ENCODE results near the gene TLK1. TPM values are rescaled to one million over a fixed set of nuclear protein-coding genes. Genes with fewer than 3 reads are reported as not detected.

TLK1 gene
- total and polyA plus RNA-seq, 4 donors = 12.3 to 61.8 (median 34.4) TPM

DNA sequence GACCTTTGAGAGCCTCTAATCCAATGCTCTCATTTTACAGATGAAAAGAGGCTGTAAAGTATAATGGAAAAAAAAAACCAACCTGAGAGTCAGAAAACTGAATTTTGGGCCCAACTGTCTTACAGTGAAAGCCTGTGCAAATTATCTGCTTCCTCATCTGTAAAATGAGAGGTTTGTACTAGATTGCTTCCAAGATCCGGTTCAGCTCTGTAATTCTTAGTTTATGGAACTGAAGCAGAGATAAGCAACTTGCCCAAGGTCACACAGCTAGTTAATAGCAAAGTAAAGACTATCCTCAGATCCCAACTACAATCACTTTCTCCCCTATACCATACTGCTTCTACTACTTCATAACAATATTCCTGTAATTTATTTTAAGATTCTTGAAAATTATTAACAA is 6.3 kb downstream of the TLK1 start:
- no peaks in the 10 kb centered on the region for H3K9me3 ChIP-seq (ENCODE audit: control insufficient read depth, low read length)
- 26% methylated on average over 1 of the region's 1 CpG for WGBS, 2 donors
- no peaks in the 10 kb centered on the region for H3K27me3 ChIP-seq (ENCODE audit: control insufficient read depth in 1 of 2, insufficient read depth in 2 of 2, low read length in 1 of 2)
- no peaks in the 10 kb centered on the region for H3K36me3 ChIP-seq (ENCODE audit: control insufficient read depth in 1 of 2, insufficient read depth in 2 of 2, low read length in 1 of 2)
- no peak for ATAC-seq (ENCODE audit: low FRiP score)
- no peak overlapping the region for H3K27ac ChIP-seq (ENCODE audit: low read depth in 1 of 2, low read length in 2 of 2)
- no peak for DNase-seq
- H3K4me1 ChIP-seq (ENCODE audit: control insufficient read depth in 1 of 2, insufficient read depth in 2 of 2, low read length in 2 of 2) = peaks cover 0 to 4% of the 10 kb centered on the region in 2 donors
- intact Hi-C loops (cut with DNase I) = no loop called here
- no peak overlapping the region for H3K4me3 ChIP-seq (ENCODE audit: low read length in 2 of 2)

DNA sequence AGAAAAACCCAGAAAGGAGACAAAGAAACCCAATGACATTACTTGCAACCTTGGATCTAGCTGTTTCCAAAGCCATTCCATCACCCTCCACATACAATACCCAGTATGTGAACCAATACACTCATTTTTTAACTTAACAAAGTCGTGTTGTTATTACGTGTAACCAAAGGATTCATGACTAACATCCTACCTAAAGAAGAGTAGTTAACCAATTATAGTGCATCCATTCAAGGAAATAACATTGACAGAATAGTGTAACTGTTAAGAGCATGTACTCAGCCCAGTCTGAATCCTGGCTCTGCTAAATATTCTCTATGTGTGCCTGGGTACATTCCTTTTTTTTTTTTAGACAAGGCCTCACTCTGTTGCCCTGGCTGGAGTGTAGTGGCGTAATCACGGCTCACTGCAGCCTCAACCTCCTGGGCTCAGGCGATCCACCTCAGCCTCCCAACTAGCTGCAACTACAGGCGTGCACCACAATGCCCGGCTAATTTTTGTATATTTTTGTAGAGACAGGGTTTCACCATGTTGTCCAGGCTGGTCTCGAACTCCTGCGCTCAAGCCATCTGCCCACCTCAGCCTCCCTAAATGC is 9.9 kb downstream of the TLK1 start:
- DNase-seq (no peak), ATAC-seq (ENCODE audit: low FRiP score) (no peak)
- no peaks in the 10 kb centered on the region for H3K9me3 ChIP-seq (ENCODE audit: control insufficient read depth, low read length)
- no peaks in the 10 kb centered on the region for H3K27me3 ChIP-seq (ENCODE audit: control insufficient read depth in 1 of 2, insufficient read depth in 2 of 2, low read length in 1 of 2)
- no peaks in the 10 kb centered on the region for H3K4me1 ChIP-seq (ENCODE audit: control insufficient read depth in 1 of 2, insufficient read depth in 2 of 2, low read length in 2 of 2)
- no peak overlapping the region for H3K27ac ChIP-seq (ENCODE audit: low read depth in 1 of 2, low read length in 2 of 2)
- no peaks in the 10 kb centered on the region for H3K36me3 ChIP-seq (ENCODE audit: control insufficient read depth in 1 of 2, insufficient read depth in 2 of 2, low read length in 1 of 2)
- intact Hi-C loops (cut with DNase I) = no loop called here
- WGBS, 2 donors = 95 to 97% methylated on average over 9 of the region's 9 CpGs
- no peak overlapping the region for H3K4me3 ChIP-seq (ENCODE audit: low read length in 2 of 2)

DNA sequence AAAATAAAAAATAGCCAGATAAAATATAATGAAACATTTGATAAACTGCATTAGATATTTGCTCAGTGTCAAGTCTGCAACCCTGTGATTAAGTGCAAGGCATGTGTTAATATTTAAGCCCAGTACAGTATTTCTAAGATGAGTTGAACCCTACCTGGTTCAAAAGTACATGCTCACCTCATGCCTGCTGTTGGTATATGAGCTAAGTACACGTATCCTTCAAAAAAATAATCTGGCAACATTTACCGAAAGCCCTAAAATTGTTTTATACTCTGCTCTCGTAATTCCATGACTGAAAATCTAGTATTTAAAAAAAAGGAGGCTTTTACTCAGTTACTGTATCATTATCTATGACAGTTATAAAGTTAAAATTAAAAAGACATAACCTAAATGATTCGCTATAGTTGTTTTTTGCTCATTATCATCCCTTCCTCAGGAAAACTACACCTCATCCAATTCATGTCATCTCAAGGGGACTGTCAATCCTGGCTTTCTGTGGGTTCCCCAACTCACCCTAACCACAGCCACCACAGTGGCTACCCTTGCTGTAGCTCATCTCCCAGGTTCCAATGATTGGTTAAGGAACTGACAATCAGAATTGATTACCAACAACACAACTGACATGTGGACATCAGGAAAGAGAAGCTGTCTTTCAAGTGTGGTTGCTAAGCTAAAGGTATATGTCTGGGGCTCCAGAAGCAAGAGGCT is 10.6 kb downstream of the TLK1 start:
- DNase-seq (no peak), ATAC-seq (ENCODE audit: low FRiP score) (no peak)
- no peaks in the 10 kb centered on the region for H3K36me3 ChIP-seq (ENCODE audit: control insufficient read depth in 1 of 2, insufficient read depth in 2 of 2, low read length in 1 of 2)
- H3K4me1 ChIP-seq (ENCODE audit: control insufficient read depth in 1 of 2, insufficient read depth in 2 of 2, low read length in 2 of 2) = no peaks in the 10 kb centered on the region
- WGBS, 2 donors = 87 to 91% methylated on average over 4 of the region's 4 CpGs
- H3K9me3 ChIP-seq (ENCODE audit: control insufficient read depth, low read length) = no peaks in the 10 kb centered on the region
- intact Hi-C loops (cut with DNase I) = no loop called here
- H3K4me3 ChIP-seq (ENCODE audit: low read length in 2 of 2) = no peak overlapping the region
- H3K27me3 ChIP-seq (ENCODE audit: control insufficient read depth in 1 of 2, insufficient read depth in 2 of 2, low read length in 1 of 2) = no peaks in the 10 kb centered on the region
- no peak overlapping the region for H3K27ac ChIP-seq (ENCODE audit: low read depth in 1 of 2, low read length in 2 of 2)

DNA sequence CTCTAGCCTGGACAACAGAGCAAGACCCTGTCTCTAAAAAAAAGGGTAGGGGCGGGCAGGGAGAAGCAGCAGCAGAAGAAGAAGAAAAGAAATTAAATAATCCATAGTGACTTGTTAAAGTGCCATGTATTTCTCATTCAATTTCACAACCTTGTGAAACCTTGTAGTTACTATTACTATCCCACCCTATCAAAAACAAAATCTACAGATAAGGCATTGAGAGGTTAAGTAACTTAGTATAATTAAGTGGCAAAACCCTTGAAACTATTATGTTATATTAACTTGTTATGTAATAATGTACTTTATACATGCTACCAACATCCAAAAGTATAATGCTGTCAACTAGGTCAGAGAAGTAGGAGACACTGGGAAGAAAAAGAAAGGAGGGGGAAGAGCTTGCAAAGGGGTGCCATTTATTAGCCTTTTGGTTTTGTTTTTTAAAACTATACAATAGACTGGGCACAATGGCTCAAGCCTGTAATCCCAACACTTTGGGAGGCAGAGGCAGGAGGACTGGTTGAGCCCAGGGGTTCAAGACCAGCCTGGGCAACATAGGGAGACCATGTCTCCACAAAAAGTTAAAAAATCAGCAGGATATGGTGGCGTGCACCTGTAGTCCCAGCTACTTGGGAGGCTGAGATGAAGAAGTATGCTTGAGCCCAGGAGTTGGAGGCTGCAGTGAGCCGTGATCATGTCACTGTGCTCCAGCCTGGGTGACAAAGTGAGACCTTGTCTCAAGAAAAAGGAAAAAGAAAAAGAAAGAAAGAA is 11.3 kb downstream of the TLK1 start:
- 96 to 98% methylated on average over 3 of the region's 3 CpGs for WGBS, 2 donors
- Histone ChIP-seq H3K27ac (ENCODE audit: low read depth in 1 of 2, low read length in 2 of 2) (no peak overlapping the region), H3K27me3 (ENCODE audit: control insufficient read depth in 1 of 2, insufficient read depth in 2 of 2, low read length in 1 of 2) (no peaks in the 10 kb centered on the region), H3K4me3 (ENCODE audit: low read length in 2 of 2) (no peak overlapping the region), H3K9me3 (ENCODE audit: control insufficient read depth, low read length) (no peaks in the 10 kb centered on the region), H3K4me1 (ENCODE audit: control insufficient read depth in 1 of 2, insufficient read depth in 2 of 2, low read length in 2 of 2) (no peaks in the 10 kb centered on the region), H3K36me3 (ENCODE audit: control insufficient read depth in 1 of 2, insufficient read depth in 2 of 2, low read length in 1 of 2) (no peaks in the 10 kb centered on the region)
- DNase-seq = no peak
- no peak for ATAC-seq (ENCODE audit: low FRiP score)
- intact Hi-C loops (cut with DNase I) = no loop called here

DNA sequence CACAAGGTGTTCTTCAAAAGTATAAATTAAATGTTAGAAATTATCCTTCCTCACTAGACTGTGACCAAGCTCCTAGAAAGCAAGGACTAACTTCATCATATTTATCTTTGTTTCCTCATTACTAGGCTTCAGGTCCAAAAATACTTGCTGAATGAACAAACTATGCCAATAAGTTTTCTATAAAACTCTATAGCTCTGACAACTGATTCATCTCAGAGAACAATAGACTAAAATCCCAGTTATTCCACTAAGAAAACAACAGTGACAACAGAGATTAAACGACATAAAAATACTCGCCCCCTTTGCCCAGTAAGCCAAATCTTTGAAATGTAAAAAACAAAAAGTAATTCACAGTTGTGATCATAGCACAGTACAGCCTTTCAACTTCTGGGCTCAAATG is 13.6 kb downstream of the TLK1 start:
- Histone ChIP-seq H3K9me3 (ENCODE audit: control insufficient read depth, low read length) (no peaks in the 10 kb centered on the region), H3K4me3 (ENCODE audit: low read length in 2 of 2) (no peak overlapping the region), H3K27me3 (ENCODE audit: control insufficient read depth in 1 of 2, insufficient read depth in 2 of 2, low read length in 1 of 2) (no peaks in the 10 kb centered on the region), H3K4me1 (ENCODE audit: control insufficient read depth in 1 of 2, insufficient read depth in 2 of 2, low read length in 2 of 2) (no peaks in the 10 kb centered on the region), H3K27ac (ENCODE audit: low read depth in 1 of 2, low read length in 2 of 2) (no peak overlapping the region), H3K36me3 (ENCODE audit: control insufficient read depth in 1 of 2, insufficient read depth in 2 of 2, low read length in 1 of 2) (no peaks in the 10 kb centered on the region)
- WGBS, 2 donors = 55 to 62% methylated on average over 2 of the region's 2 CpGs
- intact Hi-C loops (cut with DNase I) = no loop called here
- no peak for DNase-seq
- no peak for ATAC-seq (ENCODE audit: low FRiP score)

DNA sequence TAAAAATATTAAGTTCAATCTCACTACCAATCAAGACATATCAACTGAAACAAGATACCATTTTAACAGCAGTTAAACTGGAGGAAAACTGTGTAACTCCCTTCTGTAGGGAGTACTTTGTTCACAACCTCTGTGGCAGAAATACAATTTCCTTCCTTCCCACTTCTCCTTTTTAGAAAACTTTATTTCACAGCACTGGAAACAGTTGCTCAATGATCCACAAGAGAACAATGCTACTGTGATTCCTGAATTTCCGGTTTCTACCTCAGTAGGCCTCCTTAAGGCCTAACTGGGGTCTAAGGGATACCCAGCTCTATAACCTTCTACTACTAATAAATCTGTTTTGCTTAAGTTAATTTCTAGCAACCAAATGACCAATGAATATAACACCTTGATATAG is 14.1 kb downstream of the TLK1 start:
- no peak overlapping the region for H3K27ac ChIP-seq (ENCODE audit: low read depth in 1 of 2, low read length in 2 of 2)
- no peaks in the 10 kb centered on the region for H3K36me3 ChIP-seq (ENCODE audit: control insufficient read depth in 1 of 2, insufficient read depth in 2 of 2, low read length in 1 of 2)
- no peak for ATAC-seq (ENCODE audit: low FRiP score)

DNA sequence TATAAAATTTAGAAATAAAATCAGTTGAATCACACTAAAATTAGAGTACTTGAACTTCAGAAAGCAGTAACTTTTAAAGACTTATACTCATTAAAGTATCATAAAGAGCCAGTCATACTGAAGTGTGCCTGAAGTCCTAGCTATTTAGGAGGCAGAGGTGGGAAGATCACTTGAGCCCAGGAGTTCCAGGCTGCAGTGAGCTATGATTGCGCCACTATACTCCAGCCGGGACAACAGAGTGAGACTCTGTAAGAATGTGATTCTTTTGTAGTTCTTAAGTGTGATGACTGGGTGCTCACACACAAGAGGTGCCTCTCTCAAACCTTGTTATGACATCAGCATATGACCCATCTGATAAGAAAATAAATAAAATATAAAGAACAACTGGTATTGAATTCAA is 14.6 kb downstream of the TLK1 start:
- intact Hi-C loops (cut with DNase I) = no loop called here
- Histone ChIP-seq H3K27ac (ENCODE audit: low read depth in 1 of 2, low read length in 2 of 2) (no peak overlapping the region), H3K9me3 (ENCODE audit: control insufficient read depth, low read length) (no peaks in the 10 kb centered on the region), H3K27me3 (ENCODE audit: control insufficient read depth in 1 of 2, insufficient read depth in 2 of 2, low read length in 1 of 2) (no peaks in the 10 kb centered on the region), H3K4me1 (ENCODE audit: control insufficient read depth in 1 of 2, insufficient read depth in 2 of 2, low read length in 2 of 2) (peaks cover 0 to 4% of the 10 kb centered on the region in 2 donors), H3K36me3 (ENCODE audit: control insufficient read depth in 1 of 2, insufficient read depth in 2 of 2, low read length in 1 of 2) (no peaks in the 10 kb centered on the region), H3K4me3 (ENCODE audit: low read length in 2 of 2) (no peak overlapping the region)
- DNase-seq (no peak), ATAC-seq (ENCODE audit: low FRiP score) (no peak)
- 93 to 100% methylated on average over 2 of the region's 2 CpGs for WGBS, 2 donors

More for the DNA sequence above, 14.1 kb downstream of the TLK1 start:
- WGBS, 2 donors = 80 to 83% methylated on average over 1 of the region's 1 CpG
- H3K9me3 ChIP-seq (ENCODE audit: control insufficient read depth, low read length) = no peaks in the 10 kb centered on the region
- H3K4me1 ChIP-seq (ENCODE audit: control insufficient read depth in 1 of 2, insufficient read depth in 2 of 2, low read length in 2 of 2) = no peaks in the 10 kb centered on the region
- H3K27me3 ChIP-seq (ENCODE audit: control insufficient read depth in 1 of 2, insufficient read depth in 2 of 2, low read length in 1 of 2) = no peaks in the 10 kb centered on the region
- H3K4me3 ChIP-seq (ENCODE audit: low read length in 2 of 2) = no peak overlapping the region
- intact Hi-C loops (cut with DNase I) = no loop called here
- no peak for DNase-seq

DNA sequence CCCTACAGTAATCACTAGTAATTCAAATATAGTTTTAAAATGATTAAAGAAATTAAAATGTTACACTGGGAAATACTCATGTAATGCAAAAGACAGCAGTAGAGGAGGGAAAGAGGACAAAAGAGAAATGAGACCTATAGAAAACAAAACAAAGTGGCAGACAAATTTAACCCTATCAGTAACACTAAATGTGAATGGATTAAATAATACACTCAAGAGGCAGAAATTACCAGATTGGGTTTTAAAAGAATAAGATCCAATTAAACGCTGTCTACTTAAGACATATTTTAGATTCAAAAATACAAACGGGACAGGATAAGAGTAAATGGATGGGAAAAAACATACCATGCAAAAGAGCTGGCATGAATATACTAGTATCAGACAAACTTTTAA is 17.0 kb downstream of the TLK1 start:
- Histone ChIP-seq H3K4me3 (ENCODE audit: low read length in 2 of 2) (no peak overlapping the region), H3K27me3 (ENCODE audit: control insufficient read depth in 1 of 2, insufficient read depth in 2 of 2, low read length in 1 of 2) (no peaks in the 10 kb centered on the region), H3K9me3 (ENCODE audit: control insufficient read depth, low read length) (no peaks in the 10 kb centered on the region), H3K36me3 (ENCODE audit: control insufficient read depth in 1 of 2, insufficient read depth in 2 of 2, low read length in 1 of 2) (no peaks in the 10 kb centered on the region), H3K4me1 (ENCODE audit: control insufficient read depth in 1 of 2, insufficient read depth in 2 of 2, low read length in 2 of 2) (peaks cover 0 to 4% of the 10 kb centered on the region in 2 donors), H3K27ac (ENCODE audit: low read depth in 1 of 2, low read length in 2 of 2) (no peak overlapping the region)
- DNase-seq (no peak), ATAC-seq (ENCODE audit: low FRiP score) (no peak)
- intact Hi-C loops (cut with DNase I) = no loop called here
- WGBS, 2 donors = 74 to 84% methylated on average over 2 of the region's 2 CpGs

DNA sequence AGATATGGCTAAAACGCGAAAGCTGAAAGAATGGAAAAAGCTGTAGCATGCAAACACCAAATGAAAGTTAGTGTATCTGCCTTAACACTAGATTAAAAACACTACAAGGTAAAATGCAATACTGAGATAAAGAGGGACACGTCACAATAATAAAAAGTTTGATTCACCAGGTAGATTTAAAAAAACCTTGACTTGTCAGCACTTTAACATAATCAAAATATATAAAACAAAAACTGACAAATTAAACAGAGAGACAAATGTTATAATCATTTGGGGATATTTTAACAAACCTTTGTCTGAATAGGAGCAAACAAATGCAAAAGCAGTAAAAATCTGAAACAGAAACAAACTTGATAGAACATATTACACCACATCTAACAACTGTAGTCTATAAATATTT is 18.3 kb downstream of the TLK1 start:
- Histone ChIP-seq H3K9me3 (ENCODE audit: control insufficient read depth, low read length) (no peaks in the 10 kb centered on the region), H3K4me3 (ENCODE audit: low read length in 2 of 2) (no peak overlapping the region), H3K27me3 (ENCODE audit: control insufficient read depth in 1 of 2, insufficient read depth in 2 of 2, low read length in 1 of 2) (no peaks in the 10 kb centered on the region), H3K4me1 (ENCODE audit: control insufficient read depth in 1 of 2, insufficient read depth in 2 of 2, low read length in 2 of 2) (peaks cover 0 to 4% of the 10 kb centered on the region in 2 donors), H3K36me3 (ENCODE audit: control insufficient read depth in 1 of 2, insufficient read depth in 2 of 2, low read length in 1 of 2) (no peaks in the 10 kb centered on the region), H3K27ac (ENCODE audit: low read depth in 1 of 2, low read length in 2 of 2) (no peak overlapping the region)
- no peak for ATAC-seq (ENCODE audit: low FRiP score)
- no peak for DNase-seq
- WGBS, 2 donors = 81% methylated on average over 3 of the region's 3 CpGs
- intact Hi-C loops (cut with DNase I) = no loop called here
